DMS 273 (cell line): Measurements from ENCODE around the gene POGZ.
A peak's percentile ranks its signal among the peaks of the same experiment; 100 is the strongest.

ENCODE experiments used
- DNase-seq: peaks from one replicate; lab custom pipeline; 2025; ENCODE audit not compliant: unreplicated experiment; lab: John Stamatoyannopoulos, UW

Gene POGZ

GRCh38 chr1:151372058-151372934 is 87.0 kb downstream of the POGZ start, which contains the start of gene SELENBP1:
Gene SELENBP1 (minus strand): TSS chr1:151372705. CDS start chr1:151372641, 64 bp downstream.
- peak; percentile 100 for DNase-seq

DNA sequence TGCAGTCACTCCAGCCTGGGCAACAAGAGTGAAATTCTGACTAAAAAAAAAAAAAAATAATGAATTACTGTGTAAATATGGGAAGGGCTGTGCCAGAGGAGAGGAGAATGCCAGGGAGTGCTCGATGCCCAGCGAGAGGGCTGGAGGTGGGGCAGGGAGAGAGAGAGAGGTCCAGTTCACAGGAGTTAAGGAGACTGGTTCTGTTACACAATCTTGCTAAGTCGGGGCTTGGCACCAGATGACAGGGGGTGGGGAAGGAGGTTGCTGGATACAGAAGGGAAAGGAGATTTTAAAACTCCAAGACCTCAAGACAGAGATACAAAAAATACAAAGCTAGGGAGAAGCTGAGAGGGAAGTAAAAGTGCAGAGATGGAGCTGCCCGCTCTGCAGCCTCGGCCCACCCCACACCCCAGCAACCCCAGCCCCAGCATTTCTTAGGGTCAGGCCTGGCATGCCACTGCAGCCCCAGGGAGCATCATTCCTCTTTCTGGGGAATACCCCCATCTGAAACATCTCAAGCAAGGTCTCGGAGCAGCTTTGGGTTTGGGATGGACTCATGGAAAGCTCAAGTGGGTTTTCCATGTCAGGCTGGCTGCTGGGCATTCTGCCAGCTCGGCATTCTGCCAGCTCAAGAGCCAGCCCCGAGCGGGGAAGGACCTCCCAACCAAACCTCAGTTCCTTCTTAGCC is 87.8 kb downstream of the POGZ start:
- peak; percentile 100 for DNase-seq

GRCh38 chr1:151370211-151370911 is 88.9 kb downstream of the POGZ start:
- DNase-seq = peak; percentile 94

DNA sequence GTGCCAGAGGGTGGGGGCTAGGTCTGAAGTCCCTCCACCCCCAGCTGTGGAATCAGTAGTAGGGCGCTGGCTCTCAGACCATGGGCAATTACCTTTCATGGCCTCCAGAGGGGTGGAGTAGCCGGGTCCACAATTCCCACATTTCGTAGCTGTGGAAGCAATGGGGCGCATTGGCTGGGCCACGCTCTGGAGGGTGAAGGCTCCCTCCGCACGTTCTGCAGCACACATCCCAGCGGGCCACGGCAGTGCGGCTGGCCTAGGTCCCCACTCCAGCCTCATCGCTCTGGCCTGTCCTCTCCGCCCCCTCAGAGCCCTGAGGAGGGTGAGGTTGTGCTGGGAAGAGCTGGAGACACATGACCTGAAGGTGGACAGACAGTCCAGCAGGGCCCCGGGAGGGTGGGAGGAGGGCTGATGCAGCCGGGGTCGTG is 89.7 kb downstream of the POGZ start:
- no peak for DNase-seq

GRCh38 chr1:151369302-151369610 is 90.0 kb downstream of the POGZ start:
- no peak for DNase-seq

GRCh38 chr1:151368393-151369301 is 90.6 kb downstream of the POGZ start:
- DNase-seq = no peak

DNA sequence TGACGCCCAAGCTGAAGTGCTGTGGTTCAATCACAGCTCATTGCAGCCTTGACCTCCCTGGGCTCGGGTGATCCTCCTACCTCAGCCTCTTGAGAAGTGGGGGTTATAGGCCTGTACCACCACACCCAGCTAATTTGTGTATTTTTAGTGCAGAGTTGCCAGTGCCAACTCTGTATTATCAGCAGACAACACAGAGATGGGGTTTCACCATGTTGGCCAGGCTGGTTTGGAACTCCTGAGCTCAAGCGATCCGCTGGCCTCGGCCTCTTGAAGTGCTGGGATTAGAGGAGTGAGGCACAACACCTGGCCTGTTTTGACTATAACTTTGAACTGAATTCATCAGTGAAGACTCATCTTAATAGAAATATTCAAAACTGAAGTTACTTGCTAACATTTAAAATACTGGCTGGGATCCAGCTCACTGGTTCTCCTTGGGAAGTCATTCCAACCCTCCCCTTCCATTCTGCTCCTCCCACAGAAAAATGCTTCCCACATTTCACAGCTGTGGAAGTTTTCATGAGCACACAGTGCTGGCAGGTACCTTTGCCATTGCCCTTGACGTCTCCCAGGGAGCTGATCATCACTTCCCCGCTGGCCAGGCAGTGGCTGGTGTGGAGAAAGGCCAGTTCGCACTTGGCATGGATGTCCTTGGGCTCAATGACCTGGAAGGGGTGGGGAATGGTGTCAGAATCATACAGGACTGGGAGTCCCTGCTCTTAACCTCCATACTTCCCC is 91.5 kb downstream of the POGZ start:
- no peak for DNase-seq

GRCh38 chr1:151364996-151365395 is 94.3 kb downstream of the POGZ start:
- DNase-seq = no peak

DNA sequence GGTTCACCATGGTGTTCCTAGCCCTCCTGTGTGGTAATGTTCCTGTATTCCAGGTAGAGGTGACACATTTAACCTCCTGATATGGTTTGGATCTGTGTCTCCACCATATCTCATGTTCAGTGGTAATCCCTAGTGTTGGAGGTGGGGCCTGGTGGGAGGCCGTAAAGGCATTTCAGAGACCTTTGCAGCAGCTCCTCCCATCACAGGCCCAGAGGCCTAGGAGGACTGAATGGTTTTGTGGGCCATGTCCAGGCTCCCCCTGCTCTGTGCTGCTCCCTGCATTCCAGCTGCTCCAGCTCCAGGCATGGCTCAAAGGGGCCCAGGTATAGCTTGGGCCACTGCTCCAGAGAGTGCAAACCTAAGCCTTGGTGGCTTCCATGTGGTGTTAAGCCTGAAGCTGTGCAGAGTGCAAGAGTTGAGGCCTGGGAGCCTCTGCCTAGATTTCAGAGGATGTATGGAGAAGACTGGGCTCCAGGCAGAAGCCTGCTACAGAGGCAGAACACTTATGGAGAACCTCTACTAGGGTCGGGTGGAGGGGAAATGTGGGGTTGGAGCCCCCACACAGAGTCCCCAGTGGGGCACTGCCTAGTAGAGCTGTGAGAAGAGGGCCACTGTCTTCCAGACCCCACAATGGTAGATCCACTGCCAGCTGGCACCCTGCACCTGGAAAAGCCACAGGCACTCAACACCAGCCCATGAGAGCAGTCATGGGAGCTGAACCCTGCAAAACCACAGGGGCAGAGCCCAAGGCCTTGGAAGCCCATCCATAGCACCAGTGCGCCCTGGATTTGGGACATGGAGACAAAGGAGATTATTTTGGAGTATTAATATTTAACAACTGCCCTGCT is 96.8 kb downstream of the POGZ start:
- no peak for DNase-seq

- no peak for DNase-seq
Measured at GRCh38 chr1:151361883-151362282, 97.4 kb downstream of the POGZ start.

GRCh38 chr1:151356696-151357095 is 102.6 kb downstream of the POGZ start:
- DNase-seq = no peak
